Neural cell (in vitro differentiated cells): ENCODE measurements around the gene FNBP1.

ENCODE experiments used
- CTCF ChIP-seq: fragments of 450-650 bp; IDR thresholded peaks from 2 replicates; pipeline ENCODE4 v1.5.1; 2014; ENCODE audit warnings: antibody characterized with exemption, mild to moderate bottlenecking, moderate library complexity; ENCODE audit not compliant: poor library complexity, severe bottlenecking
- EZH2 ChIP-seq: fragments of 200-600, 300-800 bp; shearing (Covaris generic), sonication (generic); IDR thresholded peaks from 2 replicates; pipeline ENCODE4 v1.6.1; 2014; ENCODE audit warnings: antibody characterized with exemption, low read length, borderline replicate concordance, mild to moderate bottlenecking; ENCODE audit not compliant: insufficient read depth, poor library complexity, severe bottlenecking
- POLR2AphosphoS5 ChIP-seq: IDR thresholded peaks from 2 replicates; pipeline ENCODE4 v1.6.1; 2012
- REST ChIP-seq: IDR thresholded peaks from 2 replicates; pipeline ENCODE4 v1.6.1; 2012; ENCODE audit warnings: borderline replicate concordance

- no peak for TF ChIP-seq CTCF
- no peak for TF ChIP-seq REST
- TF ChIP-seq POLR2AphosphoS5: no peak
- no peak for TF ChIP-seq EZH2
Measured at GRCh38 chr9:129994882-129995281, 48.1 kb downstream of the FNBP1 start.
